CD4-positive, alpha-beta T cell treated with Interleukin-2 at 100 ng/mL for 4 hours (primary cell): ENCODE measurements around the gene OR1D5.
"Not testable (repeated sequence)": the region's sequence is repeated elsewhere in the genome, so short reads cannot be mapped to it uniquely, and the experiment has no call there.

ENCODE experiments used
- DNase-seq: peaks from one replicate; pipeline ENCODE4 v3.0.0-alpha.2; 2020; ENCODE audit warnings: low spot score

OR1D5 gene

GRCh38 chr17:3032258-3033247 lies 30.9 kb downstream of the OR1D5 start:
- no peak for DNase-seq

DNA sequence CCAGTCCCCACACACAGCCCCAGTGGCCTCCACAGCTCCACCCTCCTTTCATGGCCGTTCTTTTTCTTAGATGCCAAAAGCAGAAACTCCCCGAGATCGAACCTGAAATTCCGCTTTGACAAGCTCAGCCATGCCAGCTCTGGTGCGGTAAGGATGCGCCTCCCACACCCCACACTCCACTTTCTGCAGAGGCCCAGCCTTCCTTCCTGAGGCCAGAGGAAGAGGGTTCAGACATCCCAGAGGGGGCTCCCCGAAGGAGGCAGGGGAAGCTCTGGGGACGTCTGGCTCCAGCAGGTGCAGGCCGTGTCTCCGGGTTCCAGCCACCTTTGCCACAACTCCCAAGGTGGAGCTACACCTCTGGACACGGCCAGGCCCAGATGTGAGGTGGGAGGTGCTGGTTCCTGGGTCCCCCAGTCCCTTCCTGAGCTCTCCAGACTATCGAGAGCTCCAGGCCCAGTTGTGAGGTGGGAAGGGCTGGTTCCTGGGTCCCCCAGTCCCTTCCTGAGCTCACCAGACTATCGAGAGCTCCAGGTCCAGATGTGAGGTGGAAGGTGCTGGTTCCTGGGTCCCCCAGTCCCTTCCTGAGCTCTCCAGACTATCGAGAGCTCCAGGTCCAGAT lies 32.4 kb downstream of the OR1D5 start:
- not testable (repeated sequence) for DNase-seq

DNA sequence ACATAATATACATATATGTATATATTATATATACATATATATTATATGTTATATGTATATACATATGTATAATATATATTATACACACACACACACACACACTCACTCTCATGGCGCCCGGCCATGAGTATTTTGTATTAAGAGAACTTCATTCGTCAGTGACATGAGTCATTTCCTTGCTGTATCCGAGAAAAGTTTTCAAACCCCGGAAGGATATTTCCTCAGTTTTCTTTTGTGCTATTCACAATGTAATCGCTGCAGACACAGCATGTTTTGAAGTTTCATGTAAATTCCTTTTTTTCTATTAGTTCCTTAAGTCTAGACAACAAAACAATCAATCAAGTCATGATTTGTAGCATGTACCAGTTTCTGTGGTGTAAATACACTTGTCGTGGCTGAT lies 33.3 kb downstream of the OR1D5 start:
- no peak for DNase-seq

DNA sequence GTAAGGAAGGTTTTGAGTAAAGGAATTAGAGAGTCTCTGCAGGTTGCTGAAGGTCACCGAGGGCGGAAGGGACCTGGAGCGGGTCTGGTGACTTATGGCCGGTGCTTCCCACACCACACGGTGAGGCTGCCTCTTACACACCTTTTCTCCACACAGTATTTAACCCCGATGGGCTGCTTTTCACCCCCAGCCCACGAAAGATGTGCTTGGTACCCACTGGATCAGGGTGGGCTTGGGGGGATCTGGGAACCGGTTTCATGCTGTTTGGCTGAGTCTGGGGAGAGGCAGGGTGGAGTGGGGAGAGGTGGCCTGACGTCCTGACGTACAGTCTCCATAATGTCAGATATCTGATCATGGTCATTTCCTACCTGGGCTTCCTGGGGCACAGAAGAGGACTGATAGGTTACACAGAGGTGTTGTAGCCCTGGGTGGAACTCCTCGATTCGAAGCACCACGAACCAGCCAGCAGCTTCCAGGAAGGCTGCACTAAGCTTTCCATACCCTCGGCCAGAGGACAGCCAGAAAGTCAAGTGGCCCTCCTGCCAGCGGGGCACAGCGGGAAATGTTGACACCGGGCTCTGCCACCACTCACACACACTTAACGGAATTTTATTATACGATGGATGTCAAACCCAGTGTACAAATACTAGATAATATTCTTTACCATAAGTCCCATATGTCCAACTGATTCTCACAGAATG lies 34.0 kb downstream of the OR1D5 start:
- DNase-seq, result no peak

- DNase-seq, result no peak
Observed at GRCh38 chr17:3027786-3028532, 35.4 kb downstream of the OR1D5 start.

DNA sequence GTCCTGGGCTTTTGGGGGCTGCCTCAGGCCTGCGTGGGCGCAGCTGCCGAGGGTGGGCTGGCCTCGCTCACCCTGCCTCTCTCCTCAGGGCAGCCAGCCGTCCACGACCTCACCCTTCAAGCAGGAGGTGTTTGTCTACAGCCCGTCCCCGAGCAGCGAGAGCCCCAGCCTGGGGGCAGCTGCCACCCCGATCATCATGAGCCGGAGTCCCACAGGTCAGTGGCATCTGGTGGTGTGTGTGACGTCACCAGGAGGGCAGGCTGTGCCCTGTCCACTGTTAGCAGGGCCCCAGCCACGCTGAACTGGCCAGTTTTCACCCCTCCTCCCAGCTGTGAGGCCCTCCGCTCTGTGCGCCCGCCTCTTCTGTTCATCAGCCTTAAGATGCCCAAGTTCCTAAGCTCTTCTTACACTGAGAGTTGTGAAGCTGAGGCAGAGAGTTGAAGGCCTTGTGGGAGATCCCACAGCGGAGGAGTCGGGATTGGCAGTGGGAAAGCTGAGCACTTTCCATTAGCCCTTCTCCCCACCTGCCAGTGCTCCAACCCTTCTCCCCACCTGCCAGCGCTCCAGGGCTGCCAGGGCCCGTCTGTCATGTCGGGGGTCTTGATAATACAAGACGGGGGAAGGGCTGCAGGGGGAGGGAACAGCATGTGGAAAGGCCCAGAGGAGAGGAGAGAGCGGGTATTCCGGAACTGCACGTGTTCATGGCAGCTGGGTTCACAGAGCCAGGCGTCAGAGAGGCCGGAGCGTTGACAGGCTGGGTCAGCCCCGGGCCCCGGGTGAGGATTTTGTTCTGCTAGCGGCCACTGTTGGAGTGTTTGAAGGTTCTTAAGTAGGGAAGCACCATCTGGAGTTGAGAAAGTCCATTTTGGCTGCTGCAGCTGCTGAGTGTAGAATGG lies 36.3 kb downstream of the OR1D5 start:
- no peak for DNase-seq

GRCh38 chr17:3026125-3026855 lies 37.1 kb downstream of the OR1D5 start:
- no peak for DNase-seq

- DNase-seq, result no peak
Observed at GRCh38 chr17:3025421-3026124, 37.8 kb downstream of the OR1D5 start.

GRCh38 chr17:3024346-3024745 lies 39.1 kb downstream of the OR1D5 start:
- DNase-seq, result no peak

GRCh38 chr17:3022197-3022596 lies 41.2 kb downstream of the OR1D5 start:
- DNase-seq, result no peak

DNA sequence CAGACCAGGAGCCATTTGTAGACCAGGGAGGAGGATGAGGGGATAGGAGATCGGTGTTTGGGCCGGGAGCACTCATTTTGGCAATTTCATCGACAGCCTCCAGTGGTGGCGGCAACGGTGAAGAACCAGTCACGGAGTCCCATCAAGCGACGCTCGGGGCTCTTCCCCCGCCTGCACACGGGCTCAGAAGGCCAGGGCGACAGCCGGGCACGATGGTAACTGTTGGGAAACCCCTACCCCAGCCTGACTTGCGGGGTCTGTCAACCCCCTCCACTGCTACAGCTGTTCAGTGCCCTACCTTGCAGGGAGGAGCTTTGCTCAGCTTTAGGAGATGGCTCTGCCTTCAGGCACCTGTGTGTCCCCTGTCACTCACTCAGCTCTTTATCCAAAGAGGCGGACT lies 43.0 kb downstream of the OR1D5 start:
- no peak for DNase-seq

DNA sequence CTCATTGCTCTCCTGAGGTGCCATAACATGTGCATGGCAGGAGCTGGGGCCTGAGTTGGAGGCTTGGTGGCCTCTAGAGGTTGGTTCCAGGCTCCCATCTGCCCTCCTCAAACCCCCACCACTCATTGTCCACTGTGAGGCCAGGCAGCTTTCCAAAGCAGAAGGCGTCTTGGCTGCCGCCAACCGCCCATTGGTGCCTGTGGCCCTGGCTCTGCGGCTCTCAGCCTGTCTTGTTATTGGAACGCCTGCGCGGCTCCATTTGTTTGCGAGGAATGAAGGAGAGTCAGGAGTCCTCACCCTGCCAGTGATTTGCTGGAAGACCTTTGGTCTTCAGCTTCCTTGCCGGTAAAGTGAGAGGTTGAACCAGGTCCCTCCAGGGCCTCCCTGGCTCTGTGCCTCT lies 43.6 kb downstream of the OR1D5 start:
- DNase-seq, result no peak

GRCh38 chr17:3017936-3018335 lies 45.5 kb downstream of the OR1D5 start:
- no peak for DNase-seq

- DNase-seq, result no peak
Observed at GRCh38 chr17:3015890-3016289, 47.5 kb downstream of the OR1D5 start.

DNA sequence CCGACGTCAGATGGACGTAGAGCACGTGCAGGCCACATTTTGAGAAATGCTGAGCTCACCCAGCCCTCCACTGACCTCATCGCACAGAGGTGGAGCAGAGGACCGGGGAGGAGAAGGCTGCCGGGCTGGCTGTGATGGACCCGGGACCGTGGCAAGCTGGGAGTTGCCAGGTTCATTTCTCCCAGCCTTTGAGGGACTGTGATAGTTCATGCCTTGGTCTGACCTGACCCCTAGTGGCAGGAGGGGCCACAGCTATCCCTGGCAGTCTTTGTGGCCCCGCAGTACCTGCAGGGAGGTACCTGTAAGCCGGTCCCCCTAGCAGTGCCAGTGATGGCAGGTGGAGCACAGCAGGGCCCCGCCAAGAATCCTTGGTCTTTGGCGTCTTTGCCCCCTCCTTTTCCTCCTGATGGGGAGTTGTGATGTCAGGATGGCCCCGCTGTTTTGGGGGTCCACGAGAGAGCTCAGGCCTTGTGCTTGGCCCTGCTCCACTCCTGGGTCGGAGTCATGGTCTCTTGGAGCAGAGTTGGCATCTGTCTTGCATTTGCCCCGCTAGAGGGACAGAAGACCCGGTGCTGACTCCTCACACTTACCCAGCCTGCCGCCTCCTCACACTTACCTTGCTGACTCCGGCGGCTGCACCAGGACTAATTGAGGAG lies 50.4 kb downstream of the OR1D5 start:
- DNase-seq, result peak; percentile 38
